Effector CD4-positive, alpha-beta T cell (primary cell): ENCODE data around the gene MFSD6L. TPM values are rescaled to one million over a fixed set of nuclear protein-coding genes. Genes with fewer than 3 reads are reported as not detected.

ENCODE experiments used
- DNase-seq: peaks from one replicate; pipeline ENCODE4 v3.0.0-alpha.2; 2020
- total RNA-seq: gene quantifications from one replicate; lab custom pipeline; 2026; lab: John Stamatoyannopoulos, UW

Gene MFSD6L, protein sequence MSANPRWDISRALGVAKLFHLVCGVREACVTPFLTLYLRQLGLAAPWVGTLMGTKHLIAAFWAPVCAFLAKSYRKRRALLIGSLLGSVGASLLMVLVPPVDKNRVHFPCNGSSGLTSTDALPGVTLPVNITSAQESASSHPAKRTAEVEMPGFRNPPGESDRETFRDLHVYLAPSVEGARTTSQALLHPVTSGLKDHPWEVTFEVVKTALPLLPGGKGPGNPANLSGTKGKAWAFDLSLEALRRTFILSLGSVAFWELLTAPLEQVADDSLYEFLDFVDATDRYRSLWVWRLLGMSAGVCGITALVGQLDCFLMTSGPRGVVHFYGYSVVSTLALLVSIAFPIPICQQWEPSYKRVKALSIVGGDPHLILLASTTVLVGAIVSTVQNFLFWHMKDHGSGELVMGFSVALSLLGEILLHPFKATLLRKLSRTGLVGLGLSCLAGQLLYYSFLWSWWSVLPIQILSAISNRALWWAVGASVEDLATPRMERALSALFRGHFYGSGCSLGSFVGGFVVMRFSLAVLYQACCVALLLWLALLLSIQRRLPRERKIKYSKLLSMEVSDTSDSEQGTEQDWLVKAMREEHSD
- total RNA-seq: not detected

DNA sequence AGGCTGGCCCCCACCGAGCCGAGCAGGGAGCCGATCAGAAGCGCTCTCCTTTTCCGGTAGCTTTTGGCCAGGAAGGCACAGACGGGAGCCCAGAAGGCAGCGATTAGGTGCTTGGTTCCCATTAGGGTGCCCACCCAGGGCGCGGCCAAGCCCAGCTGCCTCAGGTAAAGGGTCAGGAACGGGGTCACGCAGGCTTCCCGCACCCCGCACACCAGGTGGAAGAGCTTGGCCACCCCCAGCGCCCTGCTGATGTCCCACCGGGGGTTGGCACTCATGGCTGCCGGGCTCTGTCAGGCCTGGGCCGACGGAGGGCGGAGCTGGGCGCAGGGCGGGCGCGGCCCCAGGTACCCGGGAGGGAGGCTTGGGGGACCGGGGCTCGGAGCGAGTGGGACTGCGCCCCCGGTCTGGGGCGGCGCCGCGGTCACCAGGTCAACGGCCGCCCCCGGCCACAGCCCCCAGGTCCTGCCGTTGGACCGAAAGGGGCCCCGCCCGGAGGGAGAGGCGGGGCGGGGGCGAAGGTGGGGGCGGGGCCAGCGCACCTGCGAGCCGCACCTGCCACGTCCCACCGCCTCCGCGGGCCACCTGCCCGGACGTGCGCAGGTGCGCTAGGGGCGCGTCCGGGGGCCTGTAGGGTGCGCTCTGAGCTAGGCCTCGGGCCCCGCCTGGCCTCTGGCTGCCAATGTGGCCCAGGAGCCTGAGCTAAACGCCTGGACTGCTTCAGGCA, at the start of gene MFSD6L:
Gene MFSD6L (minus strand): TSS at position 520 of the 724 bp plus-strand sequence. CDS start 245 bp downstream, at position 275.
- no peak for DNase-seq

DNA sequence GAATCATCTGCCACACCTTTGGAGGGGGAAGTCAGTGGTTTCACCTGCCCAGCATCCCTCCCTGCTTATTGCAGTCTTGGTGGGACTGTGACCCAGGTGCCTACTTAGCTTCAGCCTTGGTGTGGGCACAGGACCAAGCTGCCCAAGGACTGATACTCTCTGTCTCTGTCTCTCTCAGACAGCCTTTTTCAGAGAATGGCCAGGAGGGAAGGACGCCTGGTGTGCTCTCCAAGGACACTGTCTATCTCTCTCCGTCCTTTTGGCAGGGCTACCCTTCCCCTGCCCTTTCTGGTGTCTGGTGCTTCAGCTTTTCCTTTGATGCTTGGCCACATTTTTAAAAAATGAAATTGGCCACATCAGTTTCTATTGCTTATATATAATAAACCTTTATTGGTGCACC, 48.7 kb upstream of the MFSD6L start:
- DNase-seq: no peak

DNA sequence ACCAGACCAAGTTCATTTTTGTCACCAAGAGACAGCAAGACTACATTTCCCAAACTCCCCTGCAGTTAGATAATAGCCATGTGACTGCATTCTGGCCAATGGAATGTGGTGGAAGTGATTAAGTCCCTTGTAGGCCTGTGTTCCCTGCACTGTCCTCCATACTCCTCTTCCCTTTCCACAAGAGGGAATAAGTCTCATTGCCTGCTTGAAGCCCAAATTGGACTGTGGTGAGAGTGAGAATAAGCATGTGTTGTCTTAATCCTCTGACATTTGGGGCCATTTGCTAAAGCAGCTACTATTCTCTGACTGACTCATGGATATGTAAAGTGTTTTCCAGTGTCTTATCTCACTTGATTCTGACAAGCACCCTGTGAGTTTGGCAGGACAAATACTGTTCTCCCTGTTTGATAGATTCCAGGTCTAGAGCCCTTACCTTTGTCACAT, 47.6 kb upstream of the MFSD6L start:
- DNase-seq: no peak

DNA sequence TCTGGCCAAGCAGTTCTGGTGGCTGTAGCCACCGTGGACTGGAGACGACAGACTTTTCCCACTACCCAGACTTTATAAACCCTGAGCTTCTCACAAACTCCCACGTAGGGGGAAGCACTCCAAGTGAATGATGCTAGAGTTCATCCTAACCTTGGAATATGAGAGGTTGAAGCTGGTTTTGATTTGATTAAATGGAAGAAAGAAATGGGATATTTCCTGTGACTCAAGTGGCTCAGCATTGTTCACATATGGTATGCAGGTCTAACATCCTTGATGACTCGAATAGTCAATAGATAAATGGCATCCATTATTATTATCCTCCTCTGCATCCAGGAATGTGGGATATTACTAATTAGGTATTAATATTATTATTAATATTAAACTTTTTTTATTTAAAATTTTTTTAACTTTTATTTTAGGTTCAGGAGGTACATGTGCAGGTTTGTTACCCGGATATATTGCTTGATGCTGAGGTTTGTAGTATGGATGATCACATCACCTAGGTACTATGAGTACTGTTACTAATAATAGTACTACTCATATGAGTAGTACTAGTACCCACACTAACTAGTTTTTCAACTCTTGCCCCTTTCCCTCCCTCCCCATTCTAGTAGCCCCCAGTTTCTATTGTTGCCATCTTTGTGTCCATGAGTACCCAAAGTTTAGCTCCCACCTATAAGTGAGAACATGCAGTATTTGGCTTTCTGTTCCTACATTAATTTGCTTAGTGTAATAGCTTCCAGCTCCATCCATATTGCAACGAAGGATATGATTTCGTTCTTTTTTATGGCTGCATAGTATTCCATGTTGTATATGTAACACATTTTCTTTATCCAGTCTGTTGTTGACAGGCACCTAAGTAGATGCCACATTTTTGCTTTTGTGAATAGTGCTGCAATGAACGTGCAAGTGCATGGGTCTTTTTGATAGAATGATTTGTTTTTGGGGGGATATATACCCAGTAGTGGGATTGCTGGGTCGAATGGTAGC, 45.4 kb upstream of the MFSD6L start:
- DNase-seq: no peak

DNA sequence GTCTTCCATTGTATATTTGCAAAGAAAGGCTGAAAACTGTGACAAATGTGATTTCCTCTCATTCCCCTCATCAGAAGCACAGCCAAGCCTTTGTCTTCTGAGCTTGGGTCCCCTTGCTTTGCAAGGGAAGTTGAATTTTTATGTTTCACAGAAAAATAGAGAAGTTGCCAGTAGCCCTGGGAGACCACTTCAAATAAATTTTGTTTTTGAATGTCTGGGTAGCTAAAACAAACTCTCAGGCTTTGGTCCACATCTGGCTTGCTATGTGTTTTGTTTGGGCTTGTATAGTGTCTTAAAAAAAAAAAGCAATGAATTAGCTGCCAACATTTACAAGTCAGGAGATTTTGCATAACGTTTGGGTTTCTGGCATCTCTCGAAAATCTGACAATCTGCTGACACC, 44.2 kb upstream of the MFSD6L start:
- no peak for DNase-seq

DNA sequence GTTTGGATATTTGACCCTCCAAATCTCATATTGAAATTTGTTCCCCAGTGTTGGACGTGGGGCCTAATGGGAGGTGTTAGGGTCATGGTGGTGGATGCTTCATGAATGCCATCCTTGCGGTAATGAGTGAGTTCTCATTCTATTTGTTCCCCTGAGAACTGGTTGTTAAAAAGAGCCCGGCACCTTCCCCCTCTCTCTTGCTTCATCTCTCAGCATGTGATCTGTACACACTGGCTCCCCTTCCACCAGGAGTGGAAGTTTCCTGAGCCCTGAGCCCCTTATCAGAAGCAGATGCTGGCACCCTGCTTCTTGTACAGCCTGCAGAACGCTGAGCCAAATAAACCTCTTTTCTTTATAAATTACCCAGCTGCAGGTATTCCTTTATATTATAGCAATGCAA, 42.7 kb upstream of the MFSD6L start:
- DNase-seq: no peak

DNA sequence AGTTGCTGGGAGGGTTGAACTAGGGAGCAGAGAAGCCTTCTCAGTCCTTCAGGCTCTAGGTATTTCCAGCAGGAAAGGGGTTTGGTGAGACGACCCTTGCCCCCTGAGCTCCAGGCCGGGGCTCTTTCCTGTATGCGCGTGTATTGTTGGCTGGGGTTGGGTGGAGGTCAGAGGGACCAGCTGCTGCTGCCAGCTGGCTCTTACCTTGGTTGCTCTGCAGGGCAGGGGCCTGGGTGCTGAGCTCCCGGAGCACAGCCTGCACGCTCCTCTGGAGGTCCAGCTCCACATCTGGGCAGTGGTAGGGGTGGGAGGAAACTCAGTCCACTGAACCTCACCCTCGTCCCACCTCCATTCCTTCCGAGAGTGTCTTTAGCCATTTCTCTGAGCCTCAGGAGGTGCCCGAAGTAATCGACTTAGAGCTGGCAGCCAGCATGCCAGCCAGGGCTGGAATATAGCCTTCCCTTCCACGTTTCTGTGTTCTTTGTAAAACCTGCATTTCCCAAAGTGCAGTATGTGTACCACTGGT, 40.3 kb upstream of the MFSD6L start:
- DNase-seq: no peak

DNA sequence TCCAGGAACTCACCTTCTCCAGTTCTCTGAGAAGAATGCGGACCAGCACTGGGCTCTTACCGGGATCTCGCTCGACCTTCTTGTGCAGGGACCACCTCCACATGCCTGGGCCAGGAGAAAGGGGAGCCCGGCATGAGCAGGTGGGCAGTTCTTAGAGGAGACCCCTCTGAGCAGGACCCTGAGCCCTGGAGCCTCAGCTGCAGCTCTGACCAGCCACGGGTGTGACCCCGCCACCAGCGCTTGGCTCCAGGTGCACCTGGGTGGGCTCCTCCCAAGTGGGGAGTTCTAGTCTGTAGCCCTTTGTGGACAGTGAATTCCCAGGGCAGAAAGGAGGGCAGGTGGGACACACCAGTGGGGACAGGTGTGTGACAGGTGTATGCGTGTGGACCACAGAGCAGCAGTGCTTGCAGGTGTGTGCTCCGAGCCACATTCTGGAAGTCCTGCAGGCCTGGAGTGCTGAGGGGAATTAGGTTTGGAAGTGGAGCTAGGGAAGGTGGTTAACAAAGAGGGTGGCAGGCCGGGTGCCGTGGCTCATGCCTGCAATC, 39.5 kb upstream of the MFSD6L start:
- DNase-seq: no peak

DNA sequence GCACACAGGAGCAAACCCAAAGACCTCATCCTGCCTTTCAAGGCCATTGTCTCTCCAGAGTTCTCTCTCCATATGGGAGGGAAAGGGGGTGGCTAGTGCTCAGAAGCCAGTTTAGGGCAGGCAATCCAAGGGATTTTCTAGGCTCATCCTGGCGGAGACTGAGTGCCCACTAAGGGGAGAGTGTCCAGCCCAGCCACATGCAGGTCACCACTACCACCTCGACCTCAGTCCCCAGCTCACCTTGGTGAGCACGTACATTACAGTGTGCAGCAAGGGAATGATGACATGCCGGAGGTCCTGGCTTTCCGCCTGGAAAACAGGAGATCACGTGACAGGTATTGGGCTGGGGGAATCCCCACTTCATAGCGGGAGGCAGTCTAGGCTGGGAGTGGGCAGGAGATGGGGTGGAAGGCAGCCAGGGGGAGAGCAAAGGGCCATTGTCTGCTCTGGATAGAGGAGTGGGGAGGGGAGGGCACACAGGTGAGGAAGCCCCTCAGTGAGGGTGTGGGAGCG, 38.5 kb upstream of the MFSD6L start:
- no peak for DNase-seq

DNA sequence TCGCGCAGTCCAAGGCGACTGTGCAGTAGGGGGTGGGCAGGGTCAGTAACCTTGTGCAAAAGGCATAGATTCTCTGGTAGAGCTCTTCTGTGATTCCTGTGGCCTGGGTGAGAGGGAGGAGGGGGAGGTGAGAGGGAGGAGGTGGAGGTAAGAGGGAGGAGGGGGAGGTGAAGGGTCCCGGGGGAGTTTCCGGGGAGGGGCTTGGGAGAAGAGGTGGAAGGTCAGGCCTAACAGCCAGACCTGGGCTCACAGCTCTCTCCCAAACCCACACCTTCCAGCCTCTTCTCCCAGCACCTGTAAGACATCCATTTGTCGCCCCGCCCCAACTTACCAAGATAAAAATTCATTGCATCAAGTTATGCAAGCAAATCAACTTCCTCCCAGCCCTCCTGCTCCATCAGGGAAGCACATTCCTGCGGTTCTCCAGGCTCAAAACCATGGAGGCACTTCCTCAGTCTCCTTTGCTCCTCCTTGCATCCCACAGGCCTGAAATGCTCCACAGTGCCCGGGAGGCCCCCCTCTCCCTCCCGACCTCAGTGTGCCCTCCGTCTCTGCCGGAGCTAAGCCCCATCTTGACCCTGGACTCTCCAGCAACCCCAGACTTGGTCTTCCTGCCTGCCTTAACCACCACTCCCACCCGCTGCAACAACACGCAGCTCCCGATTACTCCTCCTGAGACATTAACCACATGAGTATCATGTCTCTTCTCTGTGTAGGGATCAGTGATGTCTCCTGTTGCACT, 37.8 kb upstream of the MFSD6L start:
- no peak for DNase-seq

DNA sequence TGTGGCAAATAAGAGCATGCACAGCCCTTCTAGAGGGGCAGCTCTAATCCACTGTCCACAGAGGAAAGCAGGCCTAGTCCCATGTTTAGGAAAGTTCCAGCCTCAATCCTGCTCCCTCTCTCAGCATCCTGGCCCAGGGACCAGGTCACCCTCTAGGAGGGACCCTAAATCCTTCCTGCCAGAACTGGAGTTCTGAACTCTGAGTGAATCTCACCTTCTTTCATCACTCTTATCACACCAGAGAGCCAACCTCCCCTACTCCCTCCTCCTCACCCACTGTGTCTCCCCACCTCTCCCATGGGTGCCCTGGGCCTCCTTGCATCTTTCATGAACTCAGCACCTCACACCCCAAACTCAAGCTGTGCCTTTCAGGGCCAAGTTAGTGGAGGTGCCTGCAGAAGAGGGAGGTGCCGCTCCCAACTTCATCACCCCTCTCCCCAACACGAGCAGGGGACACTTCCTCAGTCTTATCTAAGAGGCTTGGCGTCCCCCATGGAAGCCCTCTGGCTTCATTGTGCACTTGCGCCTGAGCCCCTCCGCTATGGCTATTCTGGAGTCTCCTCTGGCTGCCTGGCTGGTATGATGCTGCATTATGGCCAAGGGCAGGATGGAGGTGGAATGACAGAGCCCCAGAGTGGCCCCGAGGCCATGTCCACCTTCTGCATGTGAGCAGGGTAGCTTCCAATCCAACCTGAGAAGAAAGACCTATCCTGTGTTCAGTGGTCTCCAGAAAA, 36.6 kb upstream of the MFSD6L start:
- DNase-seq: no peak

DNA sequence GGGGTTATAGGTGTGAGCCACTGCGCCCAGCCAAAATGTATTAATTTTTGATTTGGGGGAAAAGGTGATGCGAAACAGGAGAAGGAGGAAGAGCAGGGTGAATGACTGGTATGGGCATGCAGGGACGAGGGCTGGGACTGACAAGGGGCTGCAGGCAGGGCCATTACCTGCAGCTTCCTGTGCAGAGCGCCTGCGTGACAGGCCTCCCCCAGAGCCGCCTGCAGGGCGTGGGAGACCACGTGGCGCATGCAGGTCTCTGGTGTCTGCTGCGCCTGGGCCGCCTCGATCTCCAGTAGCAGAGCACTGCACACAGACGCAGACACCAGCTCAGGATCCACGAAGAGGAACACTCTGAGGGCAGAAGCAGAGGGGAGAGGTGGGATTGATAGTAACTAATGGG, 35.9 kb upstream of the MFSD6L start:
- DNase-seq: no peak

DNA sequence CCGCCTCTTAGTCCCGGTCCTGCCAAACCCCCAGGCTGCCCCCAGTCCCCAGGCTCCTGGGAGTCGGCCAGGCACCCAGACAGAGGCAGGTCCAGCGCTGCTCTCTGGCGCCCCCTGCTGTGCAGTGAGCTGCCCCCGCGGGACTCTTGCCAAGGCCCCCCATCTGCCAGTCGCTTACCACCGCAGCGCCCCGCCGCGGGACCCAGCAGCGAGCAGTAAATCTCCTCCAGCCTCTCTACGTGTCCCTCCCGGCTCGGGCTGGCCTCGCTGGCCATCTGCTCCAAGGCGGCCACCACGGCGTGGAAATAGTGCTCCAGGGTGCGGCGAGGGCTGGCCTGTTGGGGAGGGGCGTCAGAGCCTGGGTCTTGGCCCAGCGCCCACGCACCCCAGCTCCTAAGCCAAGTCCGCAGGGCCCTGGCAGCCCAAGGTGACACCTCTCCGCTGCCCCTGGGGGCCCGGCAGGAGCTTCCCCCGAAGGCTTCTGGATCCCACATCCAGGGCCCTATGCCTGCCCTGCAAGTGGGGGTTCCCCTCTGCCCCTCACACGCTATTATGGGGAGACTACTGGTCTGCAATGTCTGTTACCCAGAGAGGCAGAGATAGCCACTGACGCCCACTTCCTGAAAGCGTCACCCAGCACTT, 33.7 kb upstream of the MFSD6L start:
- peak; percentile 5 for DNase-seq

DNA sequence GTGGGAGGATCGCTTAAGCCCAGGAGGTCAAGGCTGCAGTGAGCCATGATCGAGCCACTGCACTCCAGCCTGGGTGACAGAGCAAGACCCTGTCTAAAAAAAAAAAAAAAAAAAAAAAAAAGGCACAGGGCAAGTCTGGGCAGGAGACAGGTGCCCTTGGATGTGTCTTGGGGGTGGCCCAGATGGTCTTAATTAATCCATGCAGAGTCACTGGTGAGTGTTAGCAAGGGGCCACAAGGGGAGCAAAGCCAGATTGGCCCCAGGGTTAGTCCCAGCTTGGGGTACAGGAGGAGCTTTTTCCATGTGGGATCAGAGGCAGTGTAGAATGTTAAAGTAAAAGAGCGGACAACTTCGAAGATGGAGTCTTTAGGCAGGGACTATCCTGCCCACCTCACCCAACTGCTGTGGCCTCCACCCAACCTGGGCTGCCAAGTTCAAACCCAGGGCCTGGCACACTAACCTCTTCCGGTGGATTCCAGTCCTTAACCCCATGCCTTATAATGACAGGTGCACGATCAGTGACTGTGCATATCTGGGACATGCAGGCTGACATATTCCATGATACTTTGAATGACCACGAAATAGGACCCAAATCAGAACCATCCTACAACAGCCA, 32.2 kb upstream of the MFSD6L start:
- no peak for DNase-seq

DNA sequence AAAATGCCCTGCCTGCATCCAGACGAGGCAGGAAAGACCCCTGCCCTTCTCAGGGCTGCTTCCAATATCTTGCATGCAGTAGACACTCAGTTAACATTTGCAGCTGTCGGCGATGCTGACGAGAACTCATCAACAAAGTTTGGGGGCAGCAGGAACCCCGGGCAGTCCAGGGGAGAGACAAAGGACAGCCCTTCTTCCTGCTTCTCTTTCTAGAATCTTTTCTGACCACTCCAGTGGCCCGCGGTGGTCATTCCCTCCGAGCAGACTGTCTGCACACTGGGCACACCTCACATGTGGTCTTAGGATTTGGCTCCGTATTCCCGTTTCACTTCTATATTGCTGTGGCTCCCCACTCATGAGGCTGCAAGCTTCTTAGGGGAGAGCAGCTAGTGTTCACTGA, 31.0 kb upstream of the MFSD6L start:
- DNase-seq: no peak

DNA sequence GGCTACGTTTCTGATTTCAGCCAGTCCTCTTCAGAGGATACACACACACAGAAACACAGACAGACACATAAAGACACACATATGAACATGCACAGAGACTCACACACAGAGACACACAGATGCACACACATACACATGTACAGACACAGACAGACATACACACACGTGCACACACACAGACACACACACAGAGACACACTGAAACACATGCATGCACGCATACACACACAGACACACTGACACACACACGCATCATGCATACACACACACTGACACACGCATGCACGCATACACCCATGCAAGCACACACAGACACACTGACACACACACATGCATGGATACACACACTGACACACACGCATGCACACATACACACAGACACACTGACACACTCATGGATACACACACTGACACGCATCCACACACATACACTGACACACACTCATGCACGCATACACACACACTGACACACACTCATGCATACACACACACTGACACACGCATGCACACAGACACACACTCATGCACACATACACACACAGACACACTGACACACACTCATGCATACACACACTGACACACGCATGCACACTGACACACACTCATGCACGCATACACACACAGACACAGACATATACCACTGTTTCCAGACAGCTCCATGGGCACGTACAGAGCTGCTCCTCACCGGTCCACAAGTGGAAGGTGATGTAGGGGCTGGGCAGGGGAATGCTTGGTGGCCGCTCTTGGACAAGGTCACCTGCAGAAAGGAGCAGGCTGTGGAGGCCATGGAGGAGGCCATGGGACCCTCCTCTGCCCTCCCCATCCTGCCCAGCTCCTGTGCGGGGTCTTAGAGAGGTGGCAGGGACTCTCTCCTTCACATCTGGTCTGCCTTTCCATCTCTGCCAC, 30.1 kb upstream of the MFSD6L start:
- no peak for DNase-seq

DNA sequence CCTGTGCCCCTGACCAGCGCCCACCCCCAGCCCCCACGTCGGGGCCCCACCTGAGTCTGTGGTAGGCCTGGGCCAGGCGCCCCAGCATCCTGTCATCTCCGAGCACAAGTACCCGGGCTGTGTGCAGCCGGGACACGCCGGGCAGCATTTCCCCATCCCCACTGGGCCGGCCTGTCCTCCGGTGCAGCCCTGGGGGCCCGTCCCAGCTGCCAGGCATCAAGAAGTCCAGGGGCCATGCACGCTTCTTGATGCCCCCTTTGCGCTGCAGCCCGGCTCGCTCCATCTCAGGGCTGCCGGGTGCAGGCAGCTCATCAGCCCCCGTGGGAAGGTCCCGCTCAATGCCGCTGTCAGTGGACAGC, 29.3 kb upstream of the MFSD6L start:
- no peak for DNase-seq

DNA sequence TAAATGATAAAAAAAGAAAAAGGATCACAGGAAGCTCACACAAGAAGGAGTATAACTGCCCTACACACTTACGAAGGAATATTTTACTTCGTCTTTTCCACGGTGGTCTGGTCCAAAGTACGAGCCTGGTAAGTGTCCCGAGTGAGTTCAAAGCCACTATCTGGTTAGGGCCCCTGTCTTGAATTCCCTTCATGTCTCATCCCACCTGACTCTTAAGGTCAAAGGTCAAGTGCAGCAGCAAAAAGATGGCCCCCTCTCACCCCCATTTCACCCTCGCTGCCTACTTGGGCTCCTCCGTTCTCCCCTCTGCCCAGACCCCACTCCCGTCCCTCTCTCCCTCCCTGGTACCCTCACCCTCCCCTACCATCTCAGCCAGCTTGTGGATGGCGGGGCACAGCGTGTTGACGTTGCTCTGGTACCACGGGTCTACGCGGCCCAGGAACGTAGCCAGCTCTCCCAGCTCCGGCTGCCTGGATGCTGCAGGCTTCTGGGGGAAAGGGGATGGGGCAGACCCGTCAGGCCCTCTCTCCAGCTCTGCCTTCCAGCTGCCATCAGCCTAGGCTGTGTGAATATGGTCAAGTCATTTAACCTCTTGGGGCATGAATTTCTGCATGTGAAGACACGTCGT, 27.8 kb upstream of the MFSD6L start:
- DNase-seq: no peak
